Fibroblast of lung (primary cell): Measurements from ENCODE around the gene VWA1. TPM values are rescaled to one million over a fixed set of nuclear protein-coding genes. Genes with fewer than 3 reads are reported as not detected.

Experiments used
- DNase-seq, 2 donors: peaks; one replicate each; pipeline versions ENCODE4 v3.0.0 to v3.0.0-alpha.2; 2010; ENCODE audit warnings: low read depth in 2 of 2
- H2AFZ ChIP-seq: 2 replicates; pipeline ENCODE4 v1.5.1; 2012; ENCODE audit warnings: low read length, control low read depth, inconsistent platforms
- H3K27ac ChIP-seq: 2 replicates; pipeline ENCODE4 v1.5.1; 2011; ENCODE audit warnings: low read length, control low read depth; ENCODE audit not compliant: insufficient read depth
- H3K27me3 ChIP-seq: 2 replicates; pipeline ENCODE4 v1.5.1; 2011; ENCODE audit warnings: mild to moderate bottlenecking, low read length; ENCODE audit not compliant: control insufficient read depth, insufficient read depth
- H3K36me3 ChIP-seq: 2 replicates; pipeline ENCODE4 v1.5.1; 2011; ENCODE audit warnings: low read length; ENCODE audit not compliant: control insufficient read depth, insufficient read depth
- H3K4me1 ChIP-seq: 2 replicates; pipeline ENCODE4 v1.5.1; 2011; ENCODE audit warnings: low read length; ENCODE audit not compliant: control insufficient read depth, insufficient read depth; ENCODE audit errors: extremely low read depth
- H3K4me2 ChIP-seq: 2 replicates; pipeline ENCODE4 v1.5.1; 2011; ENCODE audit warnings: low read length, control low read depth; ENCODE audit not compliant: insufficient read depth; ENCODE audit errors: extremely low read depth
- H3K4me3 ChIP-seq, 4 experiments: fragments of 200-600 bp in 1 of 4; sonication (generic) in 1 of 4; replicated peaks in 1 of 4; 2 replicates each; pipeline ENCODE4 v1.5.1; 2011 to 2016; ENCODE audit warnings: low read length in 4 of 4, low read depth in 3 of 4, mild to moderate bottlenecking in 3 of 4, control low read depth in 2 of 4, inconsistent platforms in 1 of 4, mixed read lengths in 1 of 4; ENCODE audit not compliant: insufficient read depth in 1 of 4; ENCODE audit errors: control extremely low read depth in 1 of 4
- H3K79me2 ChIP-seq: 2 replicates; pipeline ENCODE4 v1.5.1; 2012; ENCODE audit warnings: mild to moderate bottlenecking, low read length, inconsistent platforms; ENCODE audit not compliant: control insufficient read depth, insufficient read depth
- H3K9ac ChIP-seq: 2 replicates; pipeline ENCODE4 v1.5.1; 2011; ENCODE audit warnings: mild to moderate bottlenecking, low read length, control low read depth; ENCODE audit not compliant: insufficient read depth
- H3K9me3 ChIP-seq: 2 replicates; pipeline ENCODE4 v1.5.1; 2012; ENCODE audit warnings: low read depth, low read length; ENCODE audit not compliant: control insufficient read depth, insufficient read depth
- H4K20me1 ChIP-seq: 2 replicates; pipeline ENCODE4 v1.5.1; 2011; ENCODE audit warnings: low read length; ENCODE audit not compliant: control insufficient read depth, insufficient read depth; ENCODE audit errors: extremely low read depth
- CTCF ChIP-seq, 2 donors: IDR thresholded peaks in 1 of 2; conservative IDR thresholded peaks in 1 of 2; 1 replicate in 1 of 2; 2 replicates in 1 of 2; pipeline ENCODE4 v1.5.1; 2011 to 2012; ENCODE audit warnings: low read length in 2 of 2, control low read depth in 1 of 2, inconsistent platforms in 1 of 2, low read depth in 1 of 2, mild to moderate bottlenecking in 1 of 2
- EZH2 ChIP-seq: IDR thresholded peaks from 2 replicates; pipeline ENCODE4 v1.5.1; 2012; ENCODE audit warnings: low read length, control low read depth, mild to moderate bottlenecking; ENCODE audit errors: missing control alignments
- polyA plus RNA-seq, 2 donors: library from polyadenylated mRNA; depleted of rRNA in 1 of 2; stranded (reverse) in 1 of 2; unstranded in 1 of 2; fragments of >200 nt; gene quantifications; 2 replicates each; pipeline ENCODE4 v1.2.1, GENCODE V29; 2011 to 2012; ENCODE audit warnings: missing spikeins in 1 of 2
- total RNA-seq: library from RNA; depleted of rRNA; stranded (reverse); fragments of >200 nt; gene quantifications from 2 replicates; pipeline ENCODE4 v1.2.1, GENCODE V29; 2014

VWA1 gene
- total and polyA plus RNA-seq, 2 donors (not counting 1 experiment from before 2014, with no cell fraction given), result 2.5 to 3.1 TPM

- Histone ChIP-seq H3K9me3 (no peaks in the 10 kb centered on the region), H3K36me3 (peaks cover 38% of the 10 kb centered on the region), H3K4me3 (no peak overlapping the region), H3K4me1 (peaks cover 9% of the 10 kb centered on the region), H3K9ac (no peak overlapping the region), H4K20me1 (no peaks in the 10 kb centered on the region), H2AFZ (no peak overlapping the region), H3K27ac (no peak overlapping the region), H3K4me2 (no peak overlapping the region), H3K79me2 (peaks cover 44% of the 10 kb centered on the region), H3K27me3 (no peaks in the 10 kb centered on the region)
- DNase-seq, result no peak
- TF ChIP-seq CTCF (conservative IDR thresholded peaks at IDR 0.05 in 1 of 2, IDR thresholded peaks at IDR 0.05 in 1 of 2; ENCODE audit: low read depth in 1 of 2, low read length in 2 of 2), result no peak
- TF ChIP-seq EZH2, result no peak
Measured at GRCh38 chr1:1395166-1395565, 40.3 kb upstream of the VWA1 start.

GRCh38 chr1:1397839-1398523, 37.5 kb upstream of the VWA1 start:
- Histone ChIP-seq H2AFZ (no peak overlapping the region), H3K4me2 (peak overlapping the region; percentile 93), H3K9me3 (no peaks in the 10 kb centered on the region), H3K27me3 (no peaks in the 10 kb centered on the region), H3K9ac (peak overlapping the region; percentile 92), H3K4me3 (peak overlapping the region; percentile 53 to 99 (median 94)), H3K27ac (peak overlapping the region; percentile 85), H3K36me3 (peaks cover 37% of the 10 kb centered on the region), H3K79me2 (peaks cover 59% of the 10 kb centered on the region), H3K4me1 (peaks cover 18% of the 10 kb centered on the region), H4K20me1 (no peaks in the 10 kb centered on the region)
- TF ChIP-seq EZH2 (no peak), CTCF (conservative IDR thresholded peaks at IDR 0.05 in 1 of 2, IDR thresholded peaks at IDR 0.05 in 1 of 2; ENCODE audit: low read depth in 1 of 2, low read length in 2 of 2) (no peak)
- DNase-seq, result peak; percentile 26 to 36

GRCh38 chr1:1398677-1399186, 36.8 kb upstream of the VWA1 start:
- H3K4me3 ChIP-seq, result peak overlapping the region; percentile 53 to 99 (median 94)
- peaks cover 57% of the 10 kb centered on the region for H3K79me2 ChIP-seq
- H4K20me1 ChIP-seq, result no peaks in the 10 kb centered on the region
- peaks cover 32% of the 10 kb centered on the region for H3K36me3 ChIP-seq
- H3K9ac ChIP-seq, result peak overlapping the region; percentile 92
- H3K4me1 ChIP-seq, result peaks cover 18% of the 10 kb centered on the region
- peak overlapping the region; percentile 93 for H3K4me2 ChIP-seq
- peak overlapping the region; percentile 85 for H3K27ac ChIP-seq
- no peaks in the 10 kb centered on the region for H3K27me3 ChIP-seq
- no peaks in the 10 kb centered on the region for H3K9me3 ChIP-seq
- no peak for DNase-seq
- TF ChIP-seq CTCF (conservative IDR thresholded peaks at IDR 0.05 in 1 of 2, IDR thresholded peaks at IDR 0.05 in 1 of 2; ENCODE audit: low read depth in 1 of 2, low read length in 2 of 2) (no peak), EZH2 (no peak)
- peak overlapping the region; percentile 82 for H2AFZ ChIP-seq
